GM21381 (cell line): ENCODE measurements around the gene AFF3.

Source experiments
- ATAC-seq: cut with Tn5 transposase; IDR thresholded peaks from one replicate; pipeline ENCODE4 v1.9.1; 2021; ENCODE audit warnings: mild to moderate bottlenecking, moderate library complexity; ENCODE audit not compliant: unreplicated experiment

The AFF3 gene

DNA sequence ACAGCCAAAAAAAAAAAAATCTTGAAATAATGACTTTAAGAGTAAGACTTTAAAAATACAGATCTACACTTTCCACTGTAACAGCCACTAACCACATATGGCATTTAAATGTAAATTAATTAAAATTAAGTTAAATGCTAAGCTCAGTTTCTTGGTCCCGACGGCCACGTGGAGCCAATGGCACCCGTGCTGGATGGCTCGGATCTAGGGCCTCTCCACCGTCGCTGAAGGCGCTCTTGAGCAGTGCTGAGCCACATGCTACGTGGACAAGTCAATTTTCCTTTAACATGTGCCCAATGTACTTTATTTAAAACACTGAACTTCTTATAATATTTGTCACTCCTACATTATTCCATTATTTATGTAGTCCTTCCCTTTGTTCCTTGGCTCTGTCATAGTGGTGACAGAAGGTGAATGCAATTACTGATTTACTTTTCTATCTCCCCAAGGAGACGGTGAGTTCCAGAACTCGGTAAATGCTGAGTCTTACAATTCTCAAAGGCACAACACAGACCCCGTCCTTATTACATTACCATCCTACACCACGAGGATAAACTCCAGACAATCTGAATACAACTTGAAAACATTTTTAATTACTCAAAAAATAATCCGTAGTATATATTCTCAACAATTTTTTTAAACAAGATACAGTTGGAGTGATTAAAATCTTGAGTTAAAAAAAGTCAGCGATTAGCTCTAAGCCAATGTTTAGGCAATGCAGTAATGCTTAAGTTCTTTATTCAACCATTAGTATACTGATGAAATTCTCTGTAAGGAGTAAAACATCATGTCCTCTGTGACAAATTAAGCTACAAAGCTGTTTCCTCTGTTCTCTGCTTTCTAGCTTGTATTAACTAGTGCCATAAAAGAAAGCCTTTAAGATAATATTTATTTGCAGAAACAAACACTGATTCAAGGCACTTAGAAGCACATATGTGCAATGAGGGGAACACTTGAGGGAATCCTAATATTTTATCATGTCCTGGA lies 95.1 kb downstream of the AFF3 start:
- no peak for ATAC-seq

DNA sequence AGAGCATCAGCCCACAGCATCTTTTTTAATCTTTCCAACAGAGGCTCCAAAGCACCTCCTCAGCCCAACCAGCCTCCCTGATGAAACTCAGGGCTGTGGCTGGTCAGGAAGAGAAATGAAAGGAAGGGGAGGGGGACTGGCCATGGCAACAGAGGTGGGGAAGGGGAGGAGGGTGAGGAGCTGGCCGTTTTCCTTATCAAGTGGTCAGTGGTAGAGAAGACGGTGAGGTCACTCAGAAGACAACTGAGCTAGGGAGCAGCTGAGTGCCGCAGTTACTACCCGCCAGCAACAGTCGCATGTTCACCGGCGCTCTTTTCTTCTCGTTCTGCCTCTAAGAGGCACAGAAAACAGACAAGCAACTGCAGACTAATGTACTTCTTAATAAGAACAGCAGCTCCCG lies 97.4 kb downstream of the AFF3 start:
- ATAC-seq, result no peak

DNA sequence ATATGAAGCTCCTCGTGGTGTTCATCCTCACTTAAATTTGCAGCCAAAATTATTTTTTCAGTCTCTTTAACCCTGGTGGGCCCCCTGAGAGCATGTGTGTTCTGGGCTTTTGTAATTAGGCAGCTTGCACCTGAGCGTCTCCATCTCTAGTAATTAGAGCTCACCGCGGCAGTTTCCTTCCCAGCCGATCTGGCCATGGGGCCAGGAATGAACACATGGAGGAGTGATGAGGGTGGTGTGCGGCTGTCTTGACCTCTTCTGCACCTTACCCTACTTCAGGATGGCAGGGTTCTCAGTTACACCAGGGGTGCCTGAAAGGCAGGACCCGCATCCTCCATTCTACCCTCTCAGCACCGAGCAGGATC lies 98.5 kb downstream of the AFF3 start:
- ATAC-seq, result no peak

DNA sequence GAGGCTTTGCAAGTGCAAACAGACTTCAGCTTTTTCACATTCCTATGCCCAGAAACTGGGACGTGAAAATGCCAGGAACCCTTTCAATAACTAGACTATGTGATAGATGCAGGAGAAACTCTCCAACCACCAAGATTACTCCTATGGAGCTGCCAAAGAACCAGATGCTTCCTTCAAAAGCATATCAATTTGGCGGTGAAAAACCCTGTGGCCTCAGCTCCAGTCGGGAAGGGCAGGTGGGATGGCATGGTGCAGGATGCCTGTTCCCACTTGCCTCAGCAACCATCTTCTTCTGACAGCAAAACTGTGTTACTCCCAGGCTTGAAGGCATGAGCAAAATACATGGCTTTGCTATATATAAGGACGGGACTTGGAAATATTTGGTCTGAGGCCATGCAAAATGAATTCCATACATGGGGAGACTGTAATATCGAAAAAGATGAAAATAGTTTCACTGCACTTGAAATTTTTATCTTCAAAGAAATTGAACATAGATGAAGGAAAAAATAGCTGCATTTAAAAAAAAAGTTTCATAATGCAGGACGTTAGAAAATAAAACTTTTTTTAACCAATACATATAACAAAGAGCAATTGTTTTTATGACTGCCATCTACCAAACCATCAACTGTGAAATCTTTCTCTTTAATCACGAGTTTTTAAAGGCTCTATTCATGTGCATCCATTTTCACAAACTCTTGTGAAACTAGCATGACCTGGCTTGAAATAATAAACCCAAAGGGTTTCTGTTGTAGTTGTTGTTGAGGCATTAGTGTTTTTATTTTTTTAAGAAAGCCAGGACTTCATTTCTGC lies 99.1 kb downstream of the AFF3 start:
- ATAC-seq, result no peak

DNA sequence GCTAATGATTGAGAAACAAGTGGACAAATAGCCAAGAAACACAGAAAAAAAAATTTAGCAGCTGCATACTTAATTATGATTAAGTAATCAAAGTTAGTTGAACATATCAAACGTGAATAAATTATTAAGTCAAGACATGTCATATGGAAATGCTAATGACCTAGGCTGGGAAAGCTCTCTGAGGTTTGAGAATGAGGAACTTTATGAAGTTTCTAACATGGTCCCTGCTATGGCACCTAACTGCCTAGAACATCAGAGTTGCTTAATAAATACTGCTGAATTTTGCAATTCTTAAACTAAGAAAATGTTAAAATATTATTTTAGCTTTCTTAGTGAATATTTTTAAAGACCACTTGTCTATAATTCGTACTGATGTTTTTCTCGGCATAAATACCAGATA lies 99.8 kb downstream of the AFF3 start:
- no peak for ATAC-seq

DNA sequence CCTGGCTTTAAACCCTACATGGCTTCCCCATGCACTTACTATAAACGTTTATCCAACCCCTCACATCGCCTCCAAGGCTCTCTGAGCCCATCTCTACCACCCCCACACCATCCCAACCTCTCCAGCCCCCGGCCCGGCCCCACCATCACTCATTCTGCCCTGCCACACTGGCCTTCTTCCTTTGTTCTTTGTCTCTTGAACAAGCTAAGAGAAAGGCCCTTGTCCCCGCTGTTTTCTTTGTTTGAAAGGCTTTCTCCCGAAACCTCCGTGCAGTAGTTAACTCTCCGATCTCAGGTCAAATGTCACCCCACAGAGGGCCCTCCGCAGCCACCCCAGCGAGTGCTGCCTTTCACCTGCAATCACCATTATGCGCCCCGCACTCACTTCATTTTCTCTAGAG lies 100.4 kb downstream of the AFF3 start:
- ATAC-seq, result no peak

DNA sequence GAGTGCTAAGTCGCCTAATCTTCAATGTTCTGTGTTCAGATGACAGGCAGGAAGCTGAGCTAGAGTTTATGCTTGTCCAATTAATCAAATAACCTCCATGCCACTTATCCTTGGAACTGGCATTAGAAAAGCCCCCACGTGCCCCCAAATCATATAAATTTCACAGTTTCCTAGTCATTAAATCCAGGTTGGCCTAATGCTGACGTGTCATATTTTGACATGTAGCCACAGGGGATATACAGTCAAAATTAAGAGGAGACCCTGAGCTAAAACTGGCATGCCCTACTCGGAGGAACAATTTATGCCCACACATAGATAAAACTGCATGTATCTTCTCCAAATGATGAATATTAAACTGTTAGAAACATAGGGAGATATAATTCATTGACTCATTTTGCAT lies 101.0 kb downstream of the AFF3 start:
- ATAC-seq, result no peak

DNA sequence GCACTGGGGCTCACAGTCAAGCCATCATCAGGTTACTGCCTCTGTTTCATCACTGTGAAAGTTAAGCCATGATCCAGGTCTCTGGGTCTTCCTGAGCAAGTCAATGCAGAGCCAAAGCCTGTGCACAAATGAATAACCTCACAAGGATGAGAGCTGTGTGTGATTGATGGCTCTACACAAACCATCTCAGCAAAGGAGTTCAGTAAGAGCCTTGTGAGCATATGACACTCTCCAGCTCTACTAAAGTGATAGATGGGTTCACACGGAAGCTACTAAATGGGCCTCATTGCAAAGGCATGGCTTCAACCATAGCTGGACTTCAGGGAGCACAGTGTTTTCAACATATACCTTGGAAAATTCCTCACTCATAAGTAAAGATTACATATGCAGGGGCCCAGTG lies 101.5 kb downstream of the AFF3 start:
- no peak for ATAC-seq

DNA sequence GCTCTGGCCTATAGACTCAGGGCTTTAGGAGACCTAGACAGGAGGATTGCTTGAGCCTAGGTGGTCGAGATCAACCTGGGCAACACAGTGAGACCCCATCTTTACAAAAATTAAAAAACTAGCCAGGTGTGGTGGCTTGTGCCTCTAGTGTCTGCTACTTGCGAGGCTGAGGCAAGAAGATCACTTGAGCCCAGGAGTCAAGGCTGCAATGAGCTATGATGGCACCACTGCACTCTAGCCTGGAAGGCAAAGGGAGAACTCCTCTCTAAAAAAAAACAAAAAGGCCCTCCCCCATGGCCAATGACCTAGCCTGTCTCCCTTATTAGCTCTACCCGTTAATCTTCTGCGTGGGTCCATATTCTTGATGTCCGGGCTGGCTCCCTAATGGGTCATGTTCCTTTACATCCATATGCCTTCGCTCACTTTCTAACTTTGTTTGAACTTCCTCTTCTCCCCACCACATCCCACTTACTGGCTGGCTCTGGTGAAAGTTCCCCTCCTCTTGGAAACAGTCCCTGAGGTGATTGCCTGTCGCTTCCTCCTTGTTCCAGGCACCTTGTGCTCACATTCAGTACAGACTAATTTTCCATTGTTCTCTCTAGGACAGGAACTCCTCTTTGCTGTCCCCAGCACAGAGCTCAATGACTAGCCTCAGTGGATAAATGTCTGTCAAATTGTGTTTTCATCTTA lies 103.0 kb downstream of the AFF3 start:
- ATAC-seq, result no peak

DNA sequence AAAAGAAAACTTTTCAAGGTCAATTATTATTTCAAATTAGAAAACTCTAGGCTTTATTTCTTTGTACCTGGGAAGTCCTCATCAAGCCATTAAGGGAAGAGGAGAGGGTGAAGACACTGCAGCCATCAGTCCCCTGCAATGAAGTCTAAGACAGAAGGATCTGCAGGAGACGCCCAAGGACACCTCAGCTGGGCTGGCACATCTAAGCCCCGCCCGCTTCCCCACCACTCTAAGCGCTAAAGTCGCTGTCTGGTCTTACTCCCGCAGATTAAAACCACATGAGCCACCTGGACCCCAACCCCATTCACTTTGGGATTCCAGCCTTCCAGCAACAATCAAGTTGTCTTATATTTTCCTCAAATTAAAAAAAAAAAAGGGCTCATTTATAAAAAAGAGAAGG lies 104.4 kb downstream of the AFF3 start:
- ATAC-seq, result no peak

DNA sequence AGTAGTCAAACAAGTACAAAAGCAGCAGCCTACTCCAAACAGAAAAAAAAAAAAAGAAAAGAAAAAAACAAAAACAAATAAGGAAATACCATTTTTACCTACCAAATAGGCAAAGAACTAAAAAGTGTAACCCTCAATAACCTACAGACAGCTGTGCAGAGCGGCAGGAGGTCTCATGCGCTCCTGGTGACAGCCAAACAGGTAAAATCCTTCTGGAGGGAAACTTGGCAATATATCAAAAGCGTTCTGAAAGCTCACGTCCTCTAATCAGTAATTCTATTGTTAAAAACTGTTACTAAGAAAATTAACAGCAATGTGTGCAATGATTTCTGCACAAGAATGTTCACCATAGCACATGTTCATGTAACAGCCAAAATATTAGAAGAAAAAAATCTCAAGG lies 105.6 kb downstream of the AFF3 start:
- ATAC-seq, result no peak

DNA sequence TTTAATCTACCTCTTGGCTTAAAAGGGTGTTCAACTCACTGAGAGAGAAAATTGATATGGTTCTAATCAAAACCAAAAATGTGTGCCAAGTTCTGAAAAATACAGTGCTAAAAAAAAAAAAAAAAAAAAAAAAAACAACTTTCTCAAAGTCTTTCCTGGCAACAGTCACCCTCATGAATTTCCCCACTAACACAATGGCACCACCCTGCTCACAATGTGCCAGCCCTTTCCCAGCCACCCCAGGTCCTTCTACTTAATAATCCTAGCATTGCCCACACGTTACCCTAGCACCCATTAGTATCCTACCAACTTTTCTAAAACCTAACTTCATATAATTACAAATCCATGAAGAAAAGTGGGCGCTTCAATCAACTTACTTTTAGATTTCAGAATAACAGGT lies 106.4 kb downstream of the AFF3 start:
- ATAC-seq, result no peak

DNA sequence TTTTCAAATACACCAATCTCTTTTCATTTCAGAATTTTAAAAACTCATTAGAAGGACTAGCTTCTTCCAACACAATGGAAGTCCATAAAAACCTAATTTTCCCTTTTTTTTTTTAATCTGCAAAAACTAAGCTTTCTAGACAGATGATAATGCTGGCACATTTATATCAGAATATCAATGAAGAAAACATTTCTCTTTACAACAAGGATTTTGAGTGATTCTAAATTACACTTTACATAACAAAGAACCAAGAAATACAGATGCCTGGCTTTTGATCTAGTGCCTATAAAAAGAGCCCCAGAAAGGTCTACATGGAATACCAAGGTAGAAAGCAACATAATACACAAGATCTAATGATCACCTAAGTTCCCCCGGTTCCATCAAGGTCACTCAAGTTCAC lies 108.0 kb downstream of the AFF3 start:
- ATAC-seq, result no peak

DNA sequence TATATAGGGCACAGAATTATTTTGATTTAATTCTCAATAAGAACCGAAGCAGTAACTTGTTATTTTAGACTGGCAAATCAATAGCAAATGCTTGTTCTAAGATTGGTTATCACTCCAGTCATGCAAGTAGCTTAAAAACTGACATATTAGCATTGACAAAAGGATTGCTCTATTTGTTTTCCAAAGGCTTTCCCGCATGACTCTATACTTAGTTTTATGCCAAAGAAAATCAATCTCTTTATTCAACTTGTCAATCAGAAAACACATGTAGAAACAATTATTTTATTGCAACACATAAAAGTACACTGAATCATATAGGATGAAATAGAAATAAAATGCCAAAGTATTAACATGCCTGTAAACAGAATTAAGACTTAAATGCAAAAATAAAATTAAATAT lies 108.4 kb downstream of the AFF3 start:
- ATAC-seq, result no peak

DNA sequence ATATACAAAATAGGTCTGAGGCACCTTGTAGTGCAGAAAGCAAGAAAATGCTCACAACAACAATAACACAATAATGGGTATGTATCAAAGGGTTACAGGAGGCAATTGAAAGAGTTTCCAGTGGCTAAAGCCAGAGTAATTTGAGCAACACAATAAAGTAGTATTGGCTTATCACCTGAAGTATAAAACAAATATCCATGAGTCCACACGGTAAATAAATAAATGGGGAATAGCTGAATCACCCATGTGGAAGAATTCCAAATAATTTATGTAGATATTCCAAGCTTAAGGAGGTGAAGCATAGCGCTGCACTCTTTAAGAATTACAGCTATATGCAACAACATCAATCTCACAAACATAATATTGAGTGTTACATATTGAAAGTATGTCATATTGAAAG lies 110.8 kb downstream of the AFF3 start:
- ATAC-seq, result no peak

DNA sequence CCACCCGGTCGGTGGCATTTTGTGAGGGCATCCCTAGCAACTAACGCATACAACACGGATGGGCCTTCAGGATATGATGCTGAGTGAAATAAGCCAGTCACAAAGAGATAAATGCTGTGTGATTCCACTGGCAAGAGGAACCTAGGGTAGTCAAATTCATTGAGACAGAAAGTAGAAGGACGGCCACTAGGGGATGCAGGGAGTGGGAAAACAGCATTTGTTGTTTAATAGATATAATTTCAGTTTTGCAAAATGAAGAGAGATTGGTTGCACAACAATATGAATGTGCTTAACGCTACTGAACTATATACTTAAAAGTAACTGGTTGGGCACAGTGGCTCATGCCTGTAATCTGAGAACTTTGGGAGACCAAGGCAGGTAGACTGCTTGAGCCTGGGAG lies 112.9 kb downstream of the AFF3 start:
- ATAC-seq, result no peak

DNA sequence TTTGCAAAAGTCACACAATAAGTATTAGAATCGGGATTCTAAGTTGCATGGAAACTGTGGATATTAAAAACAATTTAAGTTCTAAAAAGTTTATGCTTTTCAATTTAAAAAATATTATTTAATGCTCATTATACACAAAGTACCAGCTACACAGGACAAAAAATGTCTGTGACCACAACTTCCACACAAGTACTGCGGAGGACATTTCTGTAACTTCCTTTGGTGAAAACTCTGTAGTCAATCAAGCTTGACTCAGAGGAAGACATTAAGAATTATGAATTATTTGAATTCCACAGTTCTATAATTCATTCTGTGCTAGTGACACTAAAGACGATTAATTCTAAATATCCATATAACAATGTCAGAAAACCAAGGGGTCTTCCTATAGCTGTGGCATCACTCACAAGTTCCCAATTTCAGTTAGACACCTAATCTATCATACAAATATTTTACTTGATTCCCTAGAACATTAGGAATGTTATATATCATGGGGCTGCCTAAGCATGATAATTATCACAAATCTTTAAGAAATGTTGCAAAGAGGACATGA lies 120.5 kb downstream of the AFF3 start:
- no peak for ATAC-seq

DNA sequence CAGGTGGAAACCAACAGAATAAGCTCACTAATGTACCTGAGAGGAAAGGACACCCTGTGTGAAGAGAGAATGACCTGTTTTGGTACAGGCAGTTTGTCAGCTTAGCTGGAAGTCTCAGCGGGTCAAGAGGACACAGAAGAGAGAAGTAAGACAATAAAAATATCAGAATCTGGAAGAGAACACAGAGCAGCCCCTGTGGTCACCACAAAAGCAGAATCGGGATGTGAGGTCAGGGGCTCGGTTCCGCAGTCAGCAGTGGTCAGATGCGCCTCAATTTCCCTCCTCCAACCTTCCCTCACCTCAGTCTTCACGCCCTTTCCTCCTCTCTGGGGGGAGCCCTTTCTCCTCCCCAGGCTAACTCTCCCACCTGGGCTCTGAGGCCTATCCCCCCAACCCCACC lies 122.9 kb downstream of the AFF3 start:
- no peak for ATAC-seq

DNA sequence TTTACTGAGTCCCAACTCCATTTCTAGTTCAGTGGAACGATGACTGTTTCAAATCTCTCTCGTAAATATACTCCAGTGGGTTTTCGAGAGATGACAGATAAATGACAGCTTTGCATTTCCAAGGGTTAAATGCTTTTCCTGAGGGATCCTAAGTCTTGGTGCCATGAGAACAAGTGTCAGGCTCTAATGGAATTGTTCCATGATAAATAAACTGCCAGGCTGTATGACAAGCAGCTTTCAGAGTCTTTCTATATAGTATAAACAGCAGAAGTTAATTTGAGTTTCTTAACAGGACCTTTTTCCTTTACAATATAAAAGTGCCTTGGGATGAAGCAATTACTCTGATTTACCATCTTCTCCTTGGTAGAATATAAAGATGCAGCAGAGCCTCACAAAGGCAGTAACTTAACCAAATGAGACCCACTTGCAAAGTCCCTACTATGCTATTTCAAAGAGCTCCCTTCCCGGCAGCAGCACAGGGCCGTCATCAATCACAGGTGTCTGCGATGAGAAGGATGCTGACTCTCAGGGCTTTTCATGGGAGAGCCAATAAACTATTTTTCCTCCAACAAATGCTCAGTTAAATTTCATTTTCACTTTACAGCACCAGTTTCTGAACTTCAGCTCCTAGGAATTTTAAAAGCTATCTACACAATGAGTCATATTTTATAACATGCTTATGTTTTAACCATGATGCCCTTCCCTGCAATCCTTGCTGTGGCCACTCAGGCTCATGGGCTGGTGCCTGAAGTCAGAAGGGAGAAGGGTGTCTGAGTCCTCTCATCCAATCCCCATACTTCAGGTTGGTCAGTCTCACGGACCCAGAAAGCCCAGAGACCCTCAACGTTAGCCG lies 123.8 kb downstream of the AFF3 start:
- no peak for ATAC-seq

DNA sequence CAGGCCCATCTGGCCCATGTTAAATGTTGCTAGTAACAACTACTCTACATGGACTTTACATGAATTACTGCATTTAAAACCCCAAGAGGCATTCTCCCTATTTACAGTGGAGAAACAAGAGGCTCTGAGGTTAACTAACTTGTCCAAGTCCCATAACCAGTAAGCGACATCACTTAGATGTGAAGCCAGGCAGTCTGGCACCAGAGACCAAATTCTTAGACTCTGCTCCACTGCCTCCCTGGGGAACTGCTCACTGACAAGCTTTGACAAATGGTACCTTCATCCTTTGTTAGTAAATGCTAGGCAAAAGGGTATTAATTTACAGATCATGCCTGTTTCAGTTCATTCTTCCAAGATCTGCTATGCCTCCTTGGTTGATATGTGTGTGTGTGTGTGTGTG lies 124.8 kb downstream of the AFF3 start:
- no peak for ATAC-seq
